GM10847 (cell line): ENCODE measurements around the gene BHLHE41.

Experiments
- POLR2A ChIP-seq: IDR thresholded peaks from 2 replicates; pipeline ENCODE4 v1.6.1; 2011; ENCODE audit not compliant: insufficient read length; ENCODE audit errors: extremely low read depth

Gene BHLHE41

GRCh38 chr12:26124446-26125399, at the start of gene BHLHE41:
Gene BHLHE41 (minus strand): TSS chr12:26125037. CDS start chr12:26124779, 258 bp downstream.
- no peak for TF ChIP-seq POLR2A

GRCh38 chr12:26172946-26173552, 48.2 kb upstream of the BHLHE41 start:
- no peak for TF ChIP-seq POLR2A

- no peak for TF ChIP-seq POLR2A
Measured at GRCh38 chr12:26172539-26172938, 47.7 kb upstream of the BHLHE41 start.

- no peak for TF ChIP-seq POLR2A
Measured at GRCh38 chr12:26172013-26172412, 47.2 kb upstream of the BHLHE41 start.

GRCh38 chr12:26164118-26164517, 39.3 kb upstream of the BHLHE41 start:
- TF ChIP-seq POLR2A, result no peak

GRCh38 chr12:26162905-26163304, 38.1 kb upstream of the BHLHE41 start:
- no peak for TF ChIP-seq POLR2A

GRCh38 chr12:26162174-26162573, 37.3 kb upstream of the BHLHE41 start:
- TF ChIP-seq POLR2A, result no peak

GRCh38 chr12:26158078-26158764, 33.4 kb upstream of the BHLHE41 start:
- TF ChIP-seq POLR2A, result no peak

GRCh38 chr12:26157001-26157400, 32.2 kb upstream of the BHLHE41 start:
- TF ChIP-seq POLR2A, result no peak

GRCh38 chr12:26156201-26156871, 31.5 kb upstream of the BHLHE41 start:
- no peak for TF ChIP-seq POLR2A

GRCh38 chr12:26153421-26154154, 28.8 kb upstream of the BHLHE41 start:
- no peak for TF ChIP-seq POLR2A

GRCh38 chr12:26152507-26153102, 27.8 kb upstream of the BHLHE41 start:
- no peak for TF ChIP-seq POLR2A

GRCh38 chr12:26150736-26151450, 26.1 kb upstream of the BHLHE41 start:
- TF ChIP-seq POLR2A, result no peak
